Kidney epithelial cell (primary cell): ENCODE measurements around the gene NYAP1. TPM values are rescaled to one million over a fixed set of nuclear protein-coding genes. Genes with fewer than 3 reads are reported as not detected.

Experiments
- DNase-seq: peaks from one replicate; pipeline ENCODE4 v3.0.0-alpha.2; 2010; ENCODE audit warnings: low read depth
- H3K27me3 ChIP-seq: 2 replicates; pipeline ENCODE4 v1.6.0; 2011; ENCODE audit warnings: low read length; ENCODE audit not compliant: control insufficient read depth, insufficient read depth
- H3K36me3 ChIP-seq: 2 replicates; pipeline ENCODE4 v1.5.1; 2011; ENCODE audit warnings: low read length; ENCODE audit not compliant: control insufficient read depth, insufficient read depth
- H3K4me3 ChIP-seq: 2 replicates; pipeline ENCODE4 v1.5.1; 2011; ENCODE audit warnings: low read depth, mild to moderate bottlenecking, control low read depth, low read length
- CTCF ChIP-seq: IDR thresholded peaks from 2 replicates; pipeline ENCODE4 v1.5.1; 2011; ENCODE audit warnings: mild to moderate bottlenecking, moderate library complexity, low read length, control low read depth, inconsistent platforms; ENCODE audit not compliant: insufficient read depth, poor library complexity, severe bottlenecking
- total RNA-seq: library from RNA; depleted of rRNA; stranded (reverse); fragments of >200 nt; gene quantifications from 2 replicates; pipeline ENCODE4 v1.2.3, GENCODE V29; 2015

NYAP1 gene
- total RNA-seq, 1 donor from 2014 or later = 0.46 TPM

- H3K4me3 ChIP-seq = no peak overlapping the region
- DNase-seq = no peak
- no peaks in the 10 kb centered on the region for H3K27me3 ChIP-seq
- TF ChIP-seq CTCF = no peak
- H3K36me3 ChIP-seq = no peaks in the 10 kb centered on the region
These were observed 21.3 kb downstream of the NYAP1 start for GRCh38 chr7:100504887-100505611.

GRCh38 chr7:100506356-100506923, 22.7 kb downstream of the NYAP1 start:
- no peak for DNase-seq
- no peak for TF ChIP-seq CTCF
- Histone ChIP-seq H3K36me3 (no peaks in the 10 kb centered on the region), H3K4me3 (no peak overlapping the region), H3K27me3 (no peaks in the 10 kb centered on the region)

GRCh38 chr7:100509231-100509630, 25.5 kb downstream of the NYAP1 start:
- no peak for TF ChIP-seq CTCF
- DNase-seq = peak; percentile 7
- no peak overlapping the region for H3K4me3 ChIP-seq
- no peaks in the 10 kb centered on the region for H3K36me3 ChIP-seq
- H3K27me3 ChIP-seq = no peaks in the 10 kb centered on the region

GRCh38 chr7:100510437-100511239, 26.9 kb downstream of the NYAP1 start:
- no peak overlapping the region for H3K4me3 ChIP-seq
- no peak for DNase-seq
- TF ChIP-seq CTCF = no peak
- H3K27me3 ChIP-seq = no peaks in the 10 kb centered on the region
- H3K36me3 ChIP-seq = no peaks in the 10 kb centered on the region

GRCh38 chr7:100513212-100513810, 29.6 kb downstream of the NYAP1 start:
- no peak for DNase-seq
- no peak for TF ChIP-seq CTCF
- H3K4me3 ChIP-seq = no peak overlapping the region
- no peaks in the 10 kb centered on the region for H3K36me3 ChIP-seq
- H3K27me3 ChIP-seq = no peaks in the 10 kb centered on the region
